ENCODE data around the gene DNAJC15.
"Not testable (repeated sequence)": the region's sequence is repeated elsewhere in the genome, so short reads cannot be mapped to it uniquely, and the experiment has no call there.

DNAJC15 gene

GRCh38 chr13:43005460-43006236 lies 17.7 kb upstream of the DNAJC15 start:
- no peak for DNase-seq

GRCh38 chr13:43006893-43007631 lies 16.3 kb upstream of the DNAJC15 start:
- no peak for DNase-seq

- DNase-seq = no peak
Observed at GRCh38 chr13:43008596-43008995, 14.8 kb upstream of the DNAJC15 start.

- no peak for DNase-seq
Observed at GRCh38 chr13:43009506-43009905, 13.9 kb upstream of the DNAJC15 start.

GRCh38 chr13:43014162-43014561 lies 9.2 kb upstream of the DNAJC15 start:
- DNase-seq = no peak

- no peak for DNase-seq
Observed at GRCh38 chr13:43016226-43016625, 7.2 kb upstream of the DNAJC15 start.

- DNase-seq = no peak
Observed at GRCh38 chr13:43019811-43020210, 3.6 kb upstream of the DNAJC15 start.

GRCh38 chr13:43020794-43021193 lies 2.6 kb upstream of the DNAJC15 start:
- DNase-seq = no peak

- no peak for DNase-seq
Observed at GRCh38 chr13:43021926-43022670, 1.3 kb upstream of the DNAJC15 start.

GRCh38 chr13:43022934-43023288 lies 475 bp upstream of the DNAJC15 start:
- no peak for DNase-seq

GRCh38 chr13:43026262-43026661 lies 2.9 kb downstream of the DNAJC15 start:
- no peak for DNase-seq

GRCh38 chr13:43030548-43030947 lies 7.2 kb downstream of the DNAJC15 start:
- DNase-seq = no peak

- no peak for DNase-seq
Observed at GRCh38 chr13:43031881-43032280, 8.5 kb downstream of the DNAJC15 start.

GRCh38 chr13:43033038-43033437 lies 9.7 kb downstream of the DNAJC15 start:
- no peak for DNase-seq

GRCh38 chr13:43036351-43037250 lies 13.2 kb downstream of the DNAJC15 start:
- DNase-seq = no peak

- DNase-seq = no peak
Observed at GRCh38 chr13:43039966-43040365, 16.6 kb downstream of the DNAJC15 start.

GRCh38 chr13:43040581-43041368 lies 17.4 kb downstream of the DNAJC15 start:
- not testable (repeated sequence) for DNase-seq

GRCh38 chr13:43041369-43041921 lies 18.1 kb downstream of the DNAJC15 start:
- DNase-seq = no peak

- DNase-seq = no peak
Observed at GRCh38 chr13:43042410-43042921, 19.1 kb downstream of the DNAJC15 start.

GRCh38 chr13:43044720-43045301 lies 21.4 kb downstream of the DNAJC15 start:
- no peak for DNase-seq

GRCh38 chr13:43045302-43045773 lies 22.0 kb downstream of the DNAJC15 start:
- not testable (repeated sequence) for DNase-seq
